H9 (cell line): ENCODE data around the gene BHLHE23. TPM values are rescaled to one million over a fixed set of nuclear protein-coding genes. Genes with fewer than 3 reads are reported as not detected.

Source experiments
- DNase-seq: peaks from one replicate; pipeline ENCODE4 v3.0.0-alpha.2; 2017
- H2AFZ ChIP-seq: one replicate; pipeline ENCODE4 v1.6.1; 2013; ENCODE audit warnings: mild to moderate bottlenecking, low read length, control low read depth, moderate library complexity
- H2AK5ac ChIP-seq: 2 replicates; pipeline ENCODE4 v1.6.1; 2013; ENCODE audit warnings: low read length, control low read depth, mixed read lengths; ENCODE audit not compliant: insufficient read length
- H2BK120ac ChIP-seq: one replicate; pipeline ENCODE4 v1.6.1; 2013; ENCODE audit warnings: low read depth, mild to moderate bottlenecking, low read length, control low read depth, inconsistent platforms; ENCODE audit not compliant: poor library complexity, severe bottlenecking
- H2BK12ac ChIP-seq: 2 replicates; pipeline ENCODE4 v1.6.1; 2013; ENCODE audit warnings: low read length, control low read depth, mixed read lengths, low read depth; ENCODE audit not compliant: insufficient read length
- H2BK15ac ChIP-seq: 2 replicates; pipeline ENCODE4 v1.6.1; 2013; ENCODE audit warnings: low read depth, low read length, control low read depth
- H2BK20ac ChIP-seq: one replicate; pipeline ENCODE4 v1.6.1; 2013; ENCODE audit warnings: low read depth, mild to moderate bottlenecking, low read length, control low read depth, inconsistent platforms; ENCODE audit not compliant: poor library complexity, severe bottlenecking
- H2BK5ac ChIP-seq: 2 replicates; pipeline ENCODE4 v1.6.1; 2013; ENCODE audit warnings: low read length, control low read depth, mixed read lengths; ENCODE audit not compliant: insufficient read length
- H3K14ac ChIP-seq: 2 replicates; pipeline ENCODE4 v1.6.1; 2013; ENCODE audit warnings: low read length, control low read depth; ENCODE audit not compliant: insufficient read depth
- H3K18ac ChIP-seq: 2 replicates; pipeline ENCODE4 v1.6.1; 2013; ENCODE audit warnings: low read depth, mild to moderate bottlenecking, mixed read lengths, low read length, control low read depth; ENCODE audit not compliant: insufficient read length
- H3K23ac ChIP-seq: 2 replicates; pipeline ENCODE4 v1.6.1; 2013; ENCODE audit warnings: low read length, control low read depth, mixed read lengths, low read depth; ENCODE audit not compliant: insufficient read length
- H3K23me2 ChIP-seq: 2 replicates; pipeline ENCODE4 v1.6.1; 2013; ENCODE audit warnings: low read depth, mild to moderate bottlenecking, mixed read lengths, low read length, control low read depth; ENCODE audit not compliant: insufficient read length, poor library complexity, severe bottlenecking
- H3K27ac ChIP-seq: 2 replicates; pipeline ENCODE4 v1.5.1; 2013; ENCODE audit warnings: low read length, control low read depth, mixed read lengths, low read depth; ENCODE audit not compliant: insufficient read length
- H3K27me3 ChIP-seq: 2 replicates; pipeline ENCODE4 v1.6.1; 2013; ENCODE audit warnings: low read length, control low read depth, inconsistent platforms; ENCODE audit not compliant: insufficient read depth
- H3K4ac ChIP-seq: 2 replicates; pipeline ENCODE4 v1.6.1; 2013; ENCODE audit warnings: low read depth, mild to moderate bottlenecking, control low read depth, inconsistent platforms, low read length, moderate library complexity
- H3K4me1 ChIP-seq: 2 replicates; pipeline ENCODE4 v1.6.1; 2013; ENCODE audit warnings: low read length, control low read depth, inconsistent platforms; ENCODE audit not compliant: insufficient read depth
- H3K4me2 ChIP-seq: 2 replicates; pipeline ENCODE4 v1.6.1; 2013; ENCODE audit warnings: low read length, control low read depth, mixed read lengths; ENCODE audit not compliant: insufficient read length, insufficient read depth
- H3K56ac ChIP-seq: 2 replicates; pipeline ENCODE4 v1.6.1; 2013; ENCODE audit warnings: low read depth, mild to moderate bottlenecking, mixed read lengths, low read length, control low read depth; ENCODE audit not compliant: insufficient read length
- H3K79me1 ChIP-seq: 2 replicates; pipeline ENCODE4 v1.6.1; 2013; ENCODE audit warnings: low read depth, mild to moderate bottlenecking, moderate library complexity, low read length, control low read depth, inconsistent platforms; ENCODE audit not compliant: insufficient read depth, poor library complexity, severe bottlenecking
- H3K79me2 ChIP-seq: 2 replicates; pipeline ENCODE4 v1.6.1; 2013; ENCODE audit warnings: low read length, control low read depth, inconsistent platforms; ENCODE audit not compliant: insufficient read depth
- H3K9ac ChIP-seq: 2 replicates; pipeline ENCODE4 v1.6.1; 2013; ENCODE audit warnings: low read length, control low read depth, mixed read lengths; ENCODE audit not compliant: insufficient read length; ENCODE audit errors: extremely low read depth
- H3K9me3 ChIP-seq: one replicate; pipeline ENCODE4 v1.6.1; 2013; ENCODE audit warnings: low read depth, low read length, inconsistent platforms; ENCODE audit not compliant: control insufficient read depth
- H3T11ph ChIP-seq: one replicate; pipeline ENCODE4 v1.6.1; 2013; ENCODE audit warnings: mild to moderate bottlenecking, low read length, control low read depth, inconsistent platforms
- H4K20me1 ChIP-seq: one replicate; pipeline ENCODE4 v1.6.1; 2013; ENCODE audit not compliant: control insufficient read depth, insufficient read length, insufficient read depth
- H4K5ac ChIP-seq: 2 replicates; pipeline ENCODE4 v1.6.1; 2013; ENCODE audit warnings: low read depth, mild to moderate bottlenecking, mixed read lengths, low read length, control low read depth; ENCODE audit not compliant: insufficient read length
- H4K8ac ChIP-seq: replicated peaks from 2 replicates; pipeline ENCODE4 v1.6.1; 2013; ENCODE audit warnings: low read length, control low read depth, mixed read lengths, low read depth; ENCODE audit not compliant: insufficient read length
- H4K91ac ChIP-seq: 2 replicates; pipeline ENCODE4 v1.6.1; 2013; ENCODE audit warnings: low read depth, mild to moderate bottlenecking, moderate library complexity, mixed read lengths, low read length, control low read depth; ENCODE audit not compliant: insufficient read length
- H3K27ac Mint-ChIP-seq, 3 experiments: 2 replicates in 2 of 3; 3 replicates in 1 of 3; pipeline ENCODE4 v1.8.0; 2020 to 2021; ENCODE audit warnings: mixed read lengths in 3 of 3, mild to moderate bottlenecking in 1 of 3, moderate library complexity in 1 of 3
- H3K27me3 Mint-ChIP-seq: 2 replicates; pipeline ENCODE4 v1.8.0; 2021; ENCODE audit warnings: low read depth, mild to moderate bottlenecking, moderate library complexity, mixed read lengths
- H3K36me3 Mint-ChIP-seq, 3 experiments: 2 replicates in 2 of 3; 3 replicates in 1 of 3; pipeline ENCODE4 v1.8.0; 2020 to 2021; ENCODE audit warnings: low read depth in 3 of 3, mixed read lengths in 3 of 3; ENCODE audit not compliant: insufficient read depth in 1 of 3
- H3K4me1 Mint-ChIP-seq, 2 experiments: 2 replicates each; pipeline ENCODE4 v1.8.0; 2020; ENCODE audit warnings: mixed read lengths in 2 of 2
- H3K4me3 Mint-ChIP-seq, 2 experiments: 2 replicates in 1 of 2; 3 replicates in 1 of 2; pipeline ENCODE4 v1.8.0; 2020 to 2021; ENCODE audit warnings: mild to moderate bottlenecking in 2 of 2, mixed read lengths in 2 of 2, moderate library complexity in 1 of 2
- H3K9me3 Mint-ChIP-seq, 2 experiments: 2 replicates in 1 of 2; 3 replicates in 1 of 2; pipeline ENCODE4 v1.8.0; 2020; ENCODE audit warnings: mild to moderate bottlenecking in 2 of 2, mixed read lengths in 2 of 2, moderate library complexity in 1 of 2
- CTCF ChIP-seq: fragments of 200-600 bp; sonication (generic); conservative IDR thresholded peaks from 3 replicates; pipeline ENCODE4 v1.8.0; 2021; ENCODE audit warnings: antibody characterized with exemption, mild to moderate bottlenecking
- WGBS: extraction: QIAGEN DNeasy Blood & Tissue Kit; methylation state at CpG from one replicate; pipeline ENCODE4 v1.1.7; 2013; ENCODE audit warnings: missing lambda C conversion rate, low lambda C conversion rate, mixed read lengths; ENCODE audit not compliant: insufficient read length; ENCODE audit errors: extremely low coverage; 5-methylcytosine and 5-hydroxymethylcytosine counted together
- total RNA-seq: library from RNA; stranded (reverse); gene quantifications from 2 replicates; pipeline ENCODE4 v1.2.1, GENCODE V29; 2021

The BHLHE23 gene
- total RNA-seq, 1 experiment from 2014 or later = 0.35 TPM

- no peak overlapping the region for H3K23ac ChIP-seq
- no peak overlapping the region for H3K27ac ChIP-seq
- Mint-ChIP-seq H3K4me3 (no peak overlapping the region), H3K36me3 (peaks cover 0 to 7% (median 3%) of the 10 kb centered on the region in 3 experiments; a peak in 2 of 7 replicates), H3K9me3 (peaks cover 18 to 27% of the 10 kb centered on the region in 2 experiments), H3K4me1 (peaks cover 3 to 6% of the 10 kb centered on the region in 2 experiments; a peak in 2 of 4 replicates), H3K27me3 (peaks cover 34% of the 10 kb centered on the region), H3K27ac (no peak overlapping the region)
- H2BK120ac ChIP-seq = no peak overlapping the region
- H4K20me1 ChIP-seq = no peaks in the 10 kb centered on the region
- H2BK15ac ChIP-seq = no peak overlapping the region
- no peak overlapping the region for H3K9ac ChIP-seq
- no peak for DNase-seq
- H4K5ac ChIP-seq = no peak overlapping the region
- H3K79me1 ChIP-seq = no peaks in the 10 kb centered on the region
- H3K27me3 ChIP-seq = no peaks in the 10 kb centered on the region
- no peak overlapping the region for H4K8ac ChIP-seq
- H3K4me2 ChIP-seq = no peak overlapping the region
- no peak overlapping the region for H2AFZ ChIP-seq
- H3T11ph ChIP-seq = no peak overlapping the region
- no peak overlapping the region for H2AK5ac ChIP-seq
- H3K18ac ChIP-seq = no peak overlapping the region
- no peak overlapping the region for H2BK20ac ChIP-seq
- H3K14ac ChIP-seq = no peak overlapping the region
- H3K9me3 ChIP-seq = peaks cover 8% of the 10 kb centered on the region
- no peaks in the 10 kb centered on the region for H3K23me2 ChIP-seq
- no peak overlapping the region for H3K4ac ChIP-seq
- no CpG with 5 or more reads among the region's 13 CpGs for WGBS
- H4K91ac ChIP-seq = no peak overlapping the region
- no peak overlapping the region for H2BK12ac ChIP-seq
- H3K79me2 ChIP-seq = no peaks in the 10 kb centered on the region
- no peaks in the 10 kb centered on the region for H3K4me1 ChIP-seq
- H3K56ac ChIP-seq = no peak overlapping the region
- H2BK5ac ChIP-seq = no peak overlapping the region
- TF ChIP-seq CTCF = no peak
These were observed 44.6 kb upstream of the BHLHE23 start for GRCh38 chr20:63051186-63051860.
